DMS 273 (cell line): ENCODE data around the gene HJV.

ENCODE experiments used
- DNase-seq: peaks from one replicate; lab custom pipeline; 2025; ENCODE audit not compliant: unreplicated experiment; lab: John Stamatoyannopoulos, UW

HJV gene

DNA sequence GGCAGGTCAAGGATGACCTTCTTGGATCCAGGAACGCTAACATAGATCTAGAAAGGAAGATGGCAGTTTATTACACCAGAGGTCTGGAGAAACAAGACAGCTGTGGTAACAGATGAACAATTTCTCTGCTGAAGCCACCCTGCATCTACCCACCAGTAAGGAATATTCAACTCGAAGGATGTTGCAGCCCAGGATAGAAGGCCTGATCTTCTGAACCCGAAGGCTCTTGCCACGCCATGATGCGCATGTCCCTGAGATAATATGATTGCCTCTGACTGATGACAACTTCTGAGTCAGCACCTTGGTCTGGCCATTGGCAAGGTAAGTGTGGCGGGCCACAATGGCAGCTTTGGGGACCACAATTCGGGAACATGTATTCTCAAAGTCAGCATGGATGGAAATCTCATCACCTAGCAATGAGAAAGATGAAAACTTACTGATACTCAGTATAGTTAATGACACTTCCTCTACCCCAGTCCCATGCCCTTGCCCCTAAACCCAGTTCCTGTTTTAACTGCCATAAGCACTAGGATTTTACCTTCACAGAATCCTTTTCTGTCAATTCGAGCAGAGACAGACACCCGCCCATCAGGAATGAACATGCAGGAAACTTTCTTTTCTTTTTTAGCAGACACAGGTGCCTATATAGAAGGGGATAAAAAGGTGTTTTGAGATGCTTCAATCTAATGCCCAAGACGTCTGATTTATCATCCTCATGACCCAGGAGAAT lies 27.0 kb downstream of the HJV start:
- no peak for DNase-seq

DNA sequence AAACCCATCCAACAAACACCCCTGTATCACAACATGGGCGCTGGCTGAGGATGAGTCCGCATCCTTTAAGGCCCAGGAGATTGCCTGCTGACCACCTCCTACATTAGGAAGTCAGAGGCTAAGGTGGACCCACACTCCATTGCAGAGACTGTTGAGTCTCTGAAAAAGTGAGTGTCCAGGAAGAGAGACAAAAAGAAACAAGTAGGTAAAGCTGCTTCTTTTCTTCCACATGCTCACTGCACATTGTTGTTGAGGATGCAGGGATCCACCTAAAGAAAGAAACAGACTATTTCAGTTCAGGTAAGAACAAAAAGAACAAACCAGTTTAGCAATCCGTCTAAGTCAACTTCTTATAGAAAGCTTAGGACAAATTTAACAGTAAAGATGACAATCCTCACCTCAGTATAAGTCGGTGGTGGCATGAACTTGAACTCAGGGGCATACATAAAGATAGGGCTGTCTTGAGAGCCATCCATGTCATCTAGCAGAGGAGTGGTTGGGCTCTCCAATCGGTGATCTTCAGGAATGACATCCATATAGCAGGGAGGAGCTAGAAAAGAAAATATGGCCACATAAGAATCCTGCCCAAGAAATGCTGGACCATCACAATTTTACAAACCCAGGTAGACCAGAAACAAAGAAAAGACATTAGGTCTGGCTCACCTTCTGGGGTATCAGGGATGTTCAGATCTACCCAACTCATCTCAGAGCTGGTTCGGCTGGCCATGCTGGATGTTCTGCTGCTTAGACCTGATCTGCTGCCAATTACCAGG lies 27.7 kb downstream of the HJV start:
- DNase-seq = no peak

DNA sequence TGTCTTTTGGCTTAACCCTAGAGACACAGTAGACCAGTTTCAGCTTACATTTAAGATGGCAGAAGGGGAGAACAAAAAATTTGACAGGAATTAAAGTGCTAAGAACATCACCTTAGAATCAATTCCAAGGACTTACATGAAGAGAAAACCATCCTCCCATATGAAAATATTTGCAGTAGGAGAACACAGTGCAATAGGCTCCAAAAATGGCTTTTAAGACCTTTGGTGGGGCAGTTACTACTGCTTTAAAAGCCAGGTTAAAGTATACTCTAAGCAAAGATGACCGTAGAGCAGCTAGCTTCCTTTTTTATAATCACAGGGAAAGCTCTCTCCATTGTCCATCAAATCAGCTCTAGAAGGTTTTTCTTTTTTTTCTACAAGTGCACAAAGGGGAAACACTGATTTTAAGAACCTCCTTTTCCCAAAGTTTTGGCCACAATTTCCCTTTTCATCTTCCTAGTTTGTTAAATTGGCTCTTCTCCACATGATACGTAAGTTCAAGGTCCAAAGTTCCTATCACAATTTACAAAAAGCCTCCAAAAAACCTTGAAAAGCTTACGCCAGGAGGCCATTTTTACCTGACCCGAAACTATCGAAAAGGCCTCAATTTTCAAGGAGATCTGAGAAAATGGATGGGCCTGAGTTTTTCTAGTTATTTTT lies 28.4 kb downstream of the HJV start:
- no peak for DNase-seq

DNA sequence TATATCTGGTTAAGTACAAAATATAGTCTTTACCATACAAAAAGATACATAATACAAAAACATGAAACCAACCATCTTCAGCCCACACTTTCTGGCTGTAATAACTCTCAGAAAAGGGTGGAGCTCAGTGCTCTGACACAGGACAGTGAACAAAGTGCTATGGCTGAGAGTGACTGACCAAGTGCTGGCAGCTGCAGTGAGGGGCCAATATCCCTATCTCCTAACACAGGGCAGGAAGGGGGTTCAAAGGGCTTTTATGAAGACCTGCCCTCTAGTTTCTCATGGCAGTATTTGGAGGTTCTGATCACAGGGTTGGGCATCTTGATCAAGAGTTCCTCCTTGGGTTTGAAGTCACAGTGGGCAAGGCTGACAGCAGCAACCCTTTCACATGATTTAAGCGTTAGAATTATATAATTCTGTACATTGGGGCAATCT lies 29.0 kb downstream of the HJV start:
- no peak for DNase-seq

DNA sequence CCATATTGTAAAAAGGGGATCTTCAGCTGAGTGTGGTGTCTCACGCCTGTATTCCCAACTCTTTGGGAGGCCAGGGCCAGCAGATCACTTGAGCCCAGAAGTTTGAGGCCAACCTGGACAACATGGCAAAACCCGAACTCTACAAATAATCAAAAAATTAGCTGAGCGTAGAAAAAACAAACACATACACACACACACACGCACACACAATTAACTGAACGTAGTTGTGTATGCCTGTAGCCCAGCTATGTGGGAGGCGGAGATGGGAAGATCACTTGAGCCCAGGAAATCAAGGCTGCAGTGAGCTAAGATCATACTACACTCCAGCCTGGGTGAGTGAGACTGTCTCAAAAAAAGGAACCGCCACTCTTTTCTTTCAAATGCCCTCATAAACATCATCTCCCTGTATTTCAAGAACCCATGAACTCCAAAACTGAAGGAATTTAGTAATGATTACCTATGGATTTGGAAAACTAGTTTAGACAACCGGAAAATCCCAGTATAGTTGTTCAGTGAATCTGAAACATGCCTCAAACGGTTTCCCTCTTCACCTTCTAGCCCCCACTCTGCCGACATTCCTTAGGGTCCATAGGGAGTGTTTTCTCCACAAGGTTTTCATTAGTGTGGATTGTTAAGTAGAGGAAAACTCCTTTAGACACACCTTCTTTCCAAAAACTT lies 29.7 kb downstream of the HJV start:
- DNase-seq = peak; percentile 49

DNA sequence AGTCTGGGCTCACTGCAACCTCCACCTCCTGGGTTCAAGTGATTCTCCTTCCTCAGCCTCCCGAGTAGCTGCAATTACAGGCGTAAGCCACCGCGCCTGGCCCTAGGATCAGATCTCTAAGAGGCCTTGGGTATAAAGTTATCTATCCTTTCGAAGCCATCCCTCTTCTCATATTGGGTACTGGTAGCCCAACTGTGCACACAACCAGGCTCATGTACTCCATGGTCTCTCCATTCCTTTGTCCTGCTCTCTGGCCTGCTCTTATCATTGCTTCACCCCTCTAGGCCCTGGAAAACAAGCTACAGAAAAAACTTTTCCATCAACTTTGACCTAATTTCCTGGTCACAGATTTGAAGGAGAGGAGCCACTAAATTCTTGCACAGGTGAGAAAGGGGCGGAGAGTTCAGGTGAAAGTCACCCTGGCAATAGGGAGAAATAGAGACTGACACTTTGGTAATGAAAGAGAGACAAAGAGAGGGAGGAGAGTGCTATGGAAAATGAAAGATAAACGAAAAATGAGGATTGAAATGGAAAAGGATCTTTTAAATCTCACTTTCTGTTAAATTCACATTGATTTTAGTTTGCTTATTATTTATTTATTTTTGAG lies 31.2 kb downstream of the HJV start:
- DNase-seq = peak; percentile 53

DNA sequence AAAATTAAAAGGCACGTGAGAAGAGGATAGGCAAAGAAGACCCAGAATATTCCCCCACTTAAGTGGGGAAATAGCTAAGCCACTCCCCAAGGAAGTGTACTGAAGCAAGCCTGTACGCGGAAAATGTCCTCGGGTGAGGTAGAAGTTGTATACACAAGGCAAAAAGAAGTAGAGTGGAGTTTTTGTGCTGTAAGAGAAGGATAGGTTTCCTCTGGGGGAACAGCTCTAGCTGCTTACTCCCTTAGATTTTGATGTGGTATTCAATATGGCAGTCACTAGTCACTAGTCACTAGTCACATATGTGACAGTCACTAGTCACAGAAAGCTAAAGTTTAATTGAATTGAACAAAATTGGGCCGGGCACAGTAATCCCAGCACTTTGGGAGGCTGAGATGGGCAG lies 32.8 kb downstream of the HJV start:
- no peak for DNase-seq

DNA sequence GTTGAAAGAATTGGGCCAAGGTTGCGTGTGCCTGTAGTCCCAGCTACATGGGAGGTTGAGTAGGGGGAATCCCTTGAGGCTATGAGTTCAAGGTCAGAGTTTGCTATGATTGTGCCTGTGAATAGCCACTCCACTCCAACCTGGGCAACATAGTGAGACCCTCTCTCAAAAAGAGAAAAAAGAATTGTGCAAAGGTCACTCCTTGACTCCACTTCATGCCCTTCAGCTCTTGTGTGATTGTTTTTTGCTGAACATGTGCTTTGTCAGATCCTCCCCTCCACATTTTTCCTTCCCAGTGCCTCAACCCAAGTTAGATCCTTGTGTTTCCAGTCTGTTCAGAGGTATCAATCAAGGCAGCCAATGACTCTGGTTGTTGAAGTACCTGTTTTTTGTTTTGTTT lies 33.6 kb downstream of the HJV start:
- no peak for DNase-seq

DNA sequence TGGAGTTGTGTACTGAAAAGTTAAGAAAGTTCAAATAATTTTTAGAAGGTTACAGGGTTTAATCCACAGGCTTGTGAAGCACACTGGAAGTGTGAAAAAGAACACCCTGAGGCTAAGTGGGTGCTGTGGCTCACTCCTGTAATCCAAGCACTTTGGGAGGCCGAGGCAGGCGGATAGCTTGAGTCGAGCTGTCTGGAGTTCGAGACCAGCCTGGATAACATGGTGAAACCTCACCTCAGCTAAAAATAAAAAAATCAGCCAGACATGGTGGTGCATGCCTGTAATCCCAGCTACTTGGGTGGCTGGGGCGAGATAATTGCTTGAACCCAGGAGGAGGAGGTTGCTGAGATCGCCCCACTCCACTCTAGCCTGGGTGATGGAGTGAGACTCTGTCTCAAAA lies 35.0 kb downstream of the HJV start:
- no peak for DNase-seq

DNA sequence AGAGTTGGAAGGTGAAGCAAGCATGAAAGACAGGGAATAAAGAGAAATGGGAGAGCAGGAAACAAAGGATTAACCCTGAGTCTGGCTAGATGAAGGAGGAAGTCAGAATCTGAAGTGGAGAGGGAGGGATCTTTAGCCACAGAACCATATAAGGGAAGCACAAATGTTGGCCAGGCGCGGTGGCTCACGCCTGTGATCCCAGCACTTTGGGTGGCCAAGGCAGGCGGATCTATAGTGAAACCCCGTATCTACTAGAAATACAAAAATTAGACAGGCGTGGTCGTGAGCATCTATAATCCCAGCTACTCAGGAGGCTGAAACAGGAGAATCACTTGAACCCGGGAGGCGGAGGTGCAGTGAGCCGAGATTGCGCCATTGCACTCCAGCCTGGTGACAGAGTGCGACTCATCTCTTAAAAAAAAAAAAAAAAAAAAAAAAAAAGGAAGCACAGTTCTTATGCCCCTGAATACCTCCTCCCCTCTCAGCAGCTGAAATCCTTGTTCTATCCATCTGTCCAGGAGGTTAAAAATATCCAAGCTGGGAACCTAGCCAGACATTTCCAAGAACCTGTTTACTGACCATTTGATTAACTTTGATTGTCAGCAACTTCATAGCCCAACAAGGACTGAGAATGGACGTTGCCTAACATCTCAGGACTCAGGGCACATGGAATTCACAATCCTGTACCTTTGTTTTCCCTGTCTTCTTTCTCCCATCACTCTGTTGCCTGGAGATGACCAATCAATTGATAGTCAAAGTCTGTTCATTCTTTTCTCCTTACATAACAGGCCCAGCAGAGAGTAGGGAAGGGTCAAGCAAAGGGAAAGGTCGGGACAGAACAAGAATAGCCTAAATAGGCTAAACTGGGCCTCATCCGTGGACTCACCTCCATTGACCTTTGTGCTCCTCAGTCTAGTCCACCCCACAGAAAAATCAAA lies 35.8 kb downstream of the HJV start:
- peak; percentile 85 for DNase-seq

DNA sequence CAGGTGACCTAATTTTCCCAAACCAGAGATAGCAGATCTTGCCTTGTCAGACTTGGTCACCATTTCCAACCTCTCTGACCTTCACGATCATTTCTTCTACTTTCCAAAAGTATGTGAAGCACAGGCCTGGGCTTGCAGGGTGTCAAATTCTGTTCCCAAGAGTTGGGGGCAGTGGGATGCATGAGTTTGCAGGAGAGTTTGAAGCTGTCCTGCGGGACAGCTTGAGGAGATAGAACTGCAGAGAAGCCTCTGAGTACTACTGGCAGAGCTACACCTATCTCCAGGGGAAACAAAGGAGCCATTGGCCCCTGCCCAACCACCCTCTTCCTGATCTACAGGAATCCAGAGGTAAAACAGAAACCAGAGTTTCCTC lies 36.4 kb downstream of the HJV start:
- DNase-seq = peak; percentile 60

DNA sequence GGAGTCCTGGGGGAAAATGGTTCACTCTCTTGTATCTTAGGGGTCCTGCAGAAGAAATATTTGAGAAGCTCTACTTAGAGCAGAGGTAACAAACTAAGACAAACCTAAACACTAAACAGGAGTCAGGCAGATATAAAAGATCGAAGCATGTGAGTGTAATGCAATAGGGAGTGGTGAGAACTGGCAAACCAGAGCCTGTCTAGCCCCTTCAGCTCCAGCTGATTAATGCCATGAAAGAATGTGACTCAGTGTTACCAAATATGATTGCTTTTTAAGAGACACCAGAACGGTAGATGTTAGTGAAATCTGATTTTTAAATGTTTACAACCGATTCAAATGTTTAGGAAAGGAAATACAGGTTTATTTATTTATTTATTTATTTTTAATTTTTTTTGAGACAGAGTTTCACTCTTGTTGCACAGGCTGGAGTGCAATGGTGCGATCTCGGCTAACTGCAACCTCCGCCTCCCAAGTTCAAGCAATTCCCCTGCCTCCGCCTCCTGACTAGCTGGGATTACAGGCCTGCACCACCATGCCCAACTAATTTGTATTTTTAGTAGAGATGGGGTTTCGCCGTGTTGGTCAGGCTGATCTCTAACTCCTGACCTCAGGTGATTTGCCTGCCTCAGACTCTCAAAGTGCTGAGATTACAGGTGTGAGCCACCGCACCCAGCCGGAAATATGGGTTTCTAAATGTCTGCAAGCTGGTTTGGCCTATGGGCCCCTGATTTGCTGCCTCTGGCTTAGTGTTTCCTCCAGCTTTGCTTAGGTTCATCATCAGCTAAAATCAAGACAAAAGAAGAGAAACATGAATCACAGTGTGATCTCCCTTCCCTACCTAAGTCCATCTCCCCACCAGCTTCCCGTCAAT lies 37.3 kb downstream of the HJV start:
- DNase-seq = no peak

DNA sequence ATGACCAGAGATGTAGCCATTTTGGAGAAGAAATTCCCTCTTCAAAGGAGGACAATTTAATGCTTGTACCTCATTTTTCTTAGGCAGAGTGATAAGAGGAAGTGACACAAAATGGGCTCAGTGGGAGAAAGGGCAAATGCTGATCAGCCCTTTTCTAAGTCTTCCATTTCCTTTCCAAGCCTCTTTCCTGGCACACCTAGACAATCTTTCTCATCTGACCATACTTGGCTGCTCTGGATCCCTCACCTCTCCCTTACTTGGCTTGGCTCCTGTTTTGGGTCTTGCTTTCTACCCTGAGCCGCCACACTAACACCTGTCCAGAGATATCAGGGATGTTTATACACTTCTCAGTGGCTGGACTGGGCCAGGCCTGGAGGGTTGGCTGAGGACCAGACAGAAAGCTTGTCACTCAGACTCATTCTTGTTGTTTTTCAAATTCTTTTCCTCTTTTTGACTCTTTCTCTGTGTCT lies 38.3 kb downstream of the HJV start:
- DNase-seq = peak; percentile 46

DNA sequence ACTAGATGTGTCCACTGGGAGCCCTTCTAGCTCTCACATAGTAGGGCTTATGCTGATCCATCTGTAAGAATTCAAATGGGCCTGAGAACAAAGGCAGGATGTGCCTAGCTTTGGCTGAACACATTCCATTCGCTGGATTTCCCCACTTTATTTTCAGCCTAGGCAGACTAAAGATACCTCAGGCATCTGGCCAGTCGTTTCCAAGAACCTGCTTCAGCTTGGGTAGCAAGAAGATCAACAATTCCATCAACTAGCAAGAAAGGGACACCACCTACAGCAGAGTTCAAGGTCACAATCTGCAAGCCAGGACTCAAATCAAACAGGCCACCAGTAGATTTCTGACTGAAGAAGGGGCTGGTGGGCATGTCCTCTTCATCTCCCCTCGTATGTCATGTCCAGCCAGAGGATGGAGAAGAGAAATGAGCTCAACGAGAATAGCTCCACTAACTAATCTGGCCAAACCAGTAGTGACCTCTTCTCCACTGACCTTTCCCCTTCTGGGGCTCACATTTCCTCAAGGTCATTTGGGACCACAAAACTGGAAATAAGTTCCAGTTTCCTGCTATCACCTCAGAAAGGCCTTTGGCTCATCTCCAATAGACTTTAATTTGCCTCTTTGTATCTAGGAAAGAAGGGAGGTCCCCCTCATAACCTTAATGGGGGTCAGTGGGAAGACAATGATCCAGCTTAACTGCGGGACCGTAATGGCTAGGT lies 39.4 kb downstream of the HJV start:
- no peak for DNase-seq

DNA sequence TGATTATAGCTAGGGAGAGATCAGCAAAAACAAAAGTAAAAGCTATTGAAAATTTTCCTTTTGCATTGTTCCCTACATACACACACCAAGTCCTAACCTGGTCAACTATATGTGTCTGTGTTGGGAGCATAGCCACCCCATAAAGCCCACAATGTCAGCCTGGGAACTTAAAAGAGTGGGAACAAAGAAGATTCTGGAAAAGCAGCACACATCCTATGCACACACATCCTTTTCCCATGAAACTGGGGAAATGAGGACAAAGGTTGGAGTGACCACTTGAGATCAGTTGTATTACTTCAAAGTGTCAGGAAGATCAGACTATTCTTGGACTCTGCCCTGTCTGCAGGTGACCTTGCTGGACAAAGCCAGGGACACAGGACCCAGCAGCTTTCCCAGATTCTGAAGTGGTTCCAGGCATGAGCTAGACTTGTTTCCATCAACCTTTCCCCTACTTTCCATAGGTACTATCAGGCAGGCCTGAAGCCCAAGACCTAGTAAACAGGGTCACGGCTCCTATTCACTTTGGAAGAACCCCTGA lies 41.0 kb downstream of the HJV start:
- DNase-seq = no peak

DNA sequence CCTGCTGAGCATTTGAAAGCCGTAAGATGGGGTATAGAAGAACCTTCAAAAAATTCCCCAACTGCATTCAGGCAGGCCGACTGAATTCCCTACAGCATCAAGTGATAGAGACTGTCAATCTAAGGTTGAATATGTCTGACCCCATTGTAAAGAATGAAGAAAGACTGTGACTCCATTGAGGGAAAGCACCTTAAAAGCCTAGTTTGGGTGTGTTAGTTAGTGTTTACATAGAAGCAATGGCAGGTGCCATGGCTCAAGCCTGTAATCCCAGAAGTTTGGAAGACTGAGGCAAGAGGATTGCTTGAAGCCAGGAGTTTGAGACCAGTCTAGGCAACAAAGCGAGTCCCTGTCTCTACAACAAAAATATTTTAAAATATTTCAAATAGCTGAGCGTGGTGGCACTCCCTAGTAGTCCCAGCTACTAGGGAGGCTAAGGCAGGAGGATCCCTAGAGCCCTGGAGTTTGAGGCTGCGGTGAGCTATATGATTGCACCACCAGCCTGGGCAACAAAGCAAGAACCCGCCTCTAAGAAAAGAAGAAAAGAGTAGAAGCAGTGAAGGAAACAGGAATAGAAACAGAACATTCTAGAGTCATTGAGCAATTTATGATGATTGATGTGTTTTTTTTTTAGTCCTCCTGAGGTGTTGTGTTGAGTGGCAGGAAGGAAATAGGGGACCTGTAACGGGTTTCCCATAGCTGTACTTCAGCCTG lies 41.6 kb downstream of the HJV start:
- no peak for DNase-seq
